Gastroesophageal sphincter (tissue), 4 donors: ENCODE data around the gene SOSTDC1. TPM values are rescaled to one million over a fixed set of nuclear protein-coding genes. Genes with fewer than 3 reads are reported as not detected.
"Not testable (repeated sequence)": the region's sequence is repeated elsewhere in the genome, so short reads cannot be mapped to it uniquely, and the experiment has no call there.

Source experiments
- ATAC-seq: fragments of 150-250 bp; one replicate; pipeline ENCODE4 v1.9.1; 2016; ENCODE audit warnings: mild to moderate bottlenecking, moderate library complexity
- H3K27ac ChIP-seq, 4 donors: fragments of 200-600 bp; sonication (generic) in 3 of 4; 1 replicate in 3 of 4; 2 replicates in 1 of 4; pipeline ENCODE4 v1.5.1; 2016 to 2019
- H3K27me3 ChIP-seq: fragments of 200-600 bp; sonication (generic); one replicate; pipeline ENCODE4 v1.5.1; 2019
- H3K36me3 ChIP-seq, 2 donors: fragments of 200-600 bp; sonication (generic); one replicate each; pipeline ENCODE4 v1.5.1; 2019; ENCODE audit warnings: control low read depth in 1 of 2
- H3K4me1 ChIP-seq, 3 donors: fragments of 200-600 bp; sonication (generic); 1 replicate in 2 of 3; 2 replicates in 1 of 3; pipeline ENCODE4 v1.5.1; 2016 to 2019; ENCODE audit warnings: control low read depth in 2 of 3
- H3K4me3 ChIP-seq, 2 donors: fragments of 200-600 bp; sonication (generic); one replicate each; pipeline ENCODE4 v1.5.1; 2019; ENCODE audit warnings: mild to moderate bottlenecking in 1 of 2, moderate library complexity in 1 of 2
- H3K9me3 ChIP-seq, 3 donors: fragments of 200-600 bp; sonication (generic); one replicate each; pipeline ENCODE4 v1.5.1; 2017 to 2019; ENCODE audit warnings: control low read depth in 2 of 3
- EP300 ChIP-seq: sonication (generic); formaldehyde crosslinking; IDR thresholded peaks from one replicate; pipeline ENCODE4 v1.6.1; 2017; ENCODE audit warnings: antibody characterized with exemption, mild to moderate bottlenecking
- POLR2A ChIP-seq, 2 donors: fragments of 450-650 bp; IDR thresholded peaks; one replicate each; pipeline ENCODE4 v1.6.1; 2017; ENCODE audit warnings: antibody characterized with exemption in 2 of 2, mild to moderate bottlenecking in 2 of 2, moderate library complexity in 1 of 2
- POLR2AphosphoS5 ChIP-seq: sonication (generic); formaldehyde crosslinking; IDR thresholded peaks from one replicate; pipeline ENCODE4 v1.6.1; 2017; ENCODE audit warnings: antibody characterized with exemption
- WGBS, 2 donors: methylation state at CpG; one replicate each; pipeline ENCODE4 v1.1.5; 2018; ENCODE audit warnings: low coverage in 1 of 2; 5-methylcytosine and 5-hydroxymethylcytosine counted together
- total RNA-seq, 4 donors: library from RNA; depleted of rRNA; stranded (reverse); fragments of >200 nt; gene quantifications; one replicate each; pipeline ENCODE4 v1.1.0, GENCODE V29; 2016
- TF ChIP-seq, protein P1 (sequence below), 4 experiments: fragments of 200-600 bp in 2 of 4; fragments of 450-650 bp in 2 of 4; sonication (generic) in 1 of 4; IDR thresholded peaks; one replicate each; pipeline ENCODE4 v1.5.1; 2017 to 2019; ENCODE audit warnings: antibody characterized with exemption in 4 of 4, mild to moderate bottlenecking in 2 of 4, moderate library complexity in 2 of 4

Gene SOSTDC1
- total RNA-seq, 4 donors from 2014 or later: 0.87 to 3.4 (median 3.0) TPM; not detected in 1

DNA sequence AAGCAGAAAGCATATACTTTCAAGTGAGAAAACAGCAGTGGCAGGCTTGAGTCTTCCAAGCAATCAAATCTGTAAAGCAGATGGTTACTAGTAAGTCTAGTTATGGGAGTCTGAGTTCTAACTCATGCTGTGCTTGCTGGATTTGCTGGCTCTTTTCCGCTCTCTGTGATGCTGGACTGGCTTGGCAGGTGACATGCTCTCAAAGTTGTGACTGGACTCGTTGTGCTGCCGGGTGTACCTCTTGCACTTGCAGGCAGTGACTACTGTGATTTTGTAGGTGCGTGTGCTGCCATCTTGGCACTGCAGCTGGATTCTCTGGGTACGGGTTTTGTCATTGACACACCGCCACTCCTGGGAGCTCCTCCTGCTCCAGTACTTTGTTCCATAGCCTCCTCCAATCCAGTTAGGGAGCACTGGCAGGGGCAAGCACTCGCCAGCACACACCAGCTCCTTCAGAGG lies 3.1 kb downstream of the SOSTDC1 start:
- Histone ChIP-seq H3K9me3 (no peaks in the 10 kb centered on the region), H3K36me3 (no peaks in the 10 kb centered on the region), H3K27me3 (no peaks in the 10 kb centered on the region), H3K27ac (no peak overlapping the region), H3K4me1 (peaks cover 0 to 7% (median 0%) of the 10 kb centered on the region in 3 donors), H3K4me3 (no peak overlapping the region)
- WGBS, 2 donors: 96 to 100% methylated on average over 2 to 7 of the region's 7 CpGs
- no peak for ATAC-seq
- TF ChIP-seq, protein P1, sequence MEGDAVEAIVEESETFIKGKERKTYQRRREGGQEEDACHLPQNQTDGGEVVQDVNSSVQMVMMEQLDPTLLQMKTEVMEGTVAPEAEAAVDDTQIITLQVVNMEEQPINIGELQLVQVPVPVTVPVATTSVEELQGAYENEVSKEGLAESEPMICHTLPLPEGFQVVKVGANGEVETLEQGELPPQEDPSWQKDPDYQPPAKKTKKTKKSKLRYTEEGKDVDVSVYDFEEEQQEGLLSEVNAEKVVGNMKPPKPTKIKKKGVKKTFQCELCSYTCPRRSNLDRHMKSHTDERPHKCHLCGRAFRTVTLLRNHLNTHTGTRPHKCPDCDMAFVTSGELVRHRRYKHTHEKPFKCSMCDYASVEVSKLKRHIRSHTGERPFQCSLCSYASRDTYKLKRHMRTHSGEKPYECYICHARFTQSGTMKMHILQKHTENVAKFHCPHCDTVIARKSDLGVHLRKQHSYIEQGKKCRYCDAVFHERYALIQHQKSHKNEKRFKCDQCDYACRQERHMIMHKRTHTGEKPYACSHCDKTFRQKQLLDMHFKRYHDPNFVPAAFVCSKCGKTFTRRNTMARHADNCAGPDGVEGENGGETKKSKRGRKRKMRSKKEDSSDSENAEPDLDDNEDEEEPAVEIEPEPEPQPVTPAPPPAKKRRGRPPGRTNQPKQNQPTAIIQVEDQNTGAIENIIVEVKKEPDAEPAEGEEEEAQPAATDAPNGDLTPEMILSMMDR (IDR thresholded peaks at IDR 0.05): no peak
- TF ChIP-seq POLR2A (IDR thresholded peaks at IDR 0.05): no peak
- no peak for TF ChIP-seq POLR2AphosphoS5
- no peak for TF ChIP-seq EP300

DNA sequence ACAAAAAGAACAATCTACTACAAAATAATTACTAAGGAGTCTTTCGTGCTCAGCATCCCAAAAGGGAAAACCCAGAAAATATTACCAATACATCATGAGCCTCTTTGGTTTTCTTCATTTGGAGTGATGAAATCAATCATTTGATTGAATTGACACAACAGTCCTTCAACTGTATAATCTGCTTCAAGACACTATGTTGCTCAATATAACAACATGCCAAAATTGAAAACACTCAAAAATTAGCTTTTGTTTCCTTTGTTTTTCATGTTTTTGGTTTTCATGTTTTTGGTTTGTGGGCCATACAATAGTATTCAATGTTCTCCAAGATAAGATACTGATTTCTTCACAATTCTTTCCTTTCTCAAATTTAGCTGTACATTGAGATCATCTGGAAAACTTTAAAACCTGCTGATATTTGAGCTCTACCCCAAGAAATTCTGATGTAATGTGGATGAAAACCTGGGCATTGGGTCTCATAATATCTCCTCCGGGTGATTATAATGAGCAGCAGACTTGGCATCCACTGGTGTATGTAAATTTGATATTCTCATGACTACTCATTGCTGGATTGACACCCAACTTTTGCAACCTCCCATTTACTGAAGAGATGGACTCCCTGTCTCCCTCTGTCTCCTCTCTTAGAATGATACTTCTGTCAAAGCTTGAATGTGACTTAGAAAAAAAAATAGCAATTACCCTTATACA lies 4.6 kb downstream of the SOSTDC1 start:
- 87 to 100% methylated on average over 1 to 2 of the region's 2 CpGs for WGBS, 2 donors
- Histone ChIP-seq H3K9me3 (no peaks in the 10 kb centered on the region), H3K4me1 (peaks cover 0 to 1% (median 0%) of the 10 kb centered on the region in 3 donors), H3K4me3 (no peak overlapping the region), H3K27me3 (no peaks in the 10 kb centered on the region), H3K36me3 (no peaks in the 10 kb centered on the region), H3K27ac (no peak overlapping the region)
- TF ChIP-seq, protein P1 (IDR thresholded peaks at IDR 0.05): no peak
- no peak for TF ChIP-seq POLR2A (IDR thresholded peaks at IDR 0.05)
- ATAC-seq: no peak

DNA sequence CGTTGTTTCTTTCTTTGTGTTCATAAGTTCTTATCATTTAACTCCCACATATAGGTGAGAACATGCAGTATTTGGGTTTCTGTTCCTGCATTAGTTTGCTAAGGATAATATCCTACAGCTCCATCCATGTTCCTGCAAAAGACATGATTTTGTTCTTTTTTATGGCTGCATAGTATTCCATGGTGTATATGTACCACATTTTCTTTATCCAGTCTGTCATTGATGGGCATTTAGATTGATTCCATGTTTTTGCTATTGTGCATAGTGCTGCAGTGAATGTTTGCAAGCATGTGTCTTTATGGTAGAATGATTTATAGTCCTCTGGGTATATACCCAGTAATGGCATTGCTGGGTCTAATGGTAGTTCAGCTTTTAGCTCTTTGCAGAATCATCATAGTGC lies 9.2 kb downstream of the SOSTDC1 start:
- H3K27ac ChIP-seq, H3K4me1 ChIP-seq, H3K27me3 ChIP-seq, H3K4me3 ChIP-seq, H3K9me3 ChIP-seq, H3K36me3 ChIP-seq, ATAC-seq: not testable (repeated sequence)
- WGBS, 2 donors: 25 to 50% methylated on average over 1 of the region's 1 CpG

DNA sequence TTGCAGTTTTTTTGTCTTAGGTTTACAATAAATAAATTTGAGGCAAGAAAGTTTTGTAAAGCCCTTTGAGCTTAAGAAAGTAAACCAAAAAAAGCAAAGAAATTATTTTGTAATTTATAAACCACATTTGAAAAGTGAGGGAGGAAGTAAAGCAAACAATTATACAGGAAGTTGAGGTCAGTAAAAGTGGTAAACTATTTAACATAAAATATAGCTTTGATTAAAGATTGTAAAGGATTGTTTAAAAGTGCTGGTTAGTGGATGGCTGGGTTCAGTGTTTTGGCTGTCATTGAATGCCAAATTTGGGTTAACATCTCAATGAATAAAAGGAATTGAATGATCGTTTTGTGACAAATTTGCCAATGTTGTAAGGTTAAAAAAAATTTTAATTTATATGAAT lies 9.9 kb downstream of the SOSTDC1 start:
- 52 to 57% methylated on average over 1 of the region's 1 CpG for WGBS, 2 donors
- Histone ChIP-seq H3K27ac (no peak overlapping the region), H3K27me3 (no peaks in the 10 kb centered on the region), H3K4me1 (no peaks in the 10 kb centered on the region), H3K36me3 (no peaks in the 10 kb centered on the region), H3K4me3 (no peak overlapping the region), H3K9me3 (no peaks in the 10 kb centered on the region)
- no peak for ATAC-seq
- TF ChIP-seq POLR2AphosphoS5: no peak
- TF ChIP-seq, protein P1 (IDR thresholded peaks at IDR 0.05): no peak
- no peak for TF ChIP-seq POLR2A (IDR thresholded peaks at IDR 0.05)
- TF ChIP-seq EP300: no peak

DNA sequence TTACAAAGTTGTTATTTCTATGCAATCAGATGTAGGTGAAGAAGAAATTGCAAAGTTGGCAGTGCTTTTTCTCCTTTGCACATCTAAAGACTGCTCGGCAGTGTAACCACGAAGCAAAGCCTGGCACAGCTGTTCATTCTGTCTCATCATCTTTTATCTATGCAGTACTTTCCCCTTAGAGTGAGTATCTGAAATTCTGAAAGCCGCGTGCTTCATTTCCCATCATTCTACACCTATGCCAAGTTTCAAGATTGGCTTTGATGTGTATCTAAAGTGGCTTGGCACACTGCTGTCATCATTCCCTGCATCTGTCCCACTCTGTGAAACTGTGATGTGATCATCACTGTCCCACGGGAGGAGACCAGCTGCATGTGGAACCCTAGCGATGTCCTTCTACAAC lies 15.2 kb downstream of the SOSTDC1 start:
- H3K4me3 ChIP-seq: no peak overlapping the region
- H3K36me3 ChIP-seq: no peaks in the 10 kb centered on the region
- no peaks in the 10 kb centered on the region for H3K4me1 ChIP-seq
- no peaks in the 10 kb centered on the region for H3K27me3 ChIP-seq
- TF ChIP-seq, protein P1 (IDR thresholded peaks at IDR 0.05): no peak
- TF ChIP-seq POLR2AphosphoS5 (no peak), EP300 (no peak)
- no peak overlapping the region for H3K27ac ChIP-seq
- no peaks in the 10 kb centered on the region for H3K9me3 ChIP-seq
- no peak for ATAC-seq
- 88 to 96% methylated on average over 4 of the region's 6 CpGs for WGBS, 2 donors
